NT2/D1 (cell line): ENCODE results near the gene DTWD2.

Experiments
- DNase-seq: peaks from one replicate; pipeline ENCODE4 v3.0.0-alpha.2; 2011; ENCODE audit warnings: low read depth, low spot score
- H3K27me3 ChIP-seq: 2 replicates; pipeline ENCODE4 v1.6.0; 2011; ENCODE audit warnings: mild to moderate bottlenecking; ENCODE audit not compliant: insufficient read length, insufficient read depth
- H3K36me3 ChIP-seq: 2 replicates; pipeline ENCODE4 v1.6.1; 2011; ENCODE audit warnings: mild to moderate bottlenecking, low read length, mixed read lengths; ENCODE audit not compliant: insufficient read depth, insufficient read length
- H3K4me1 ChIP-seq: 2 replicates; pipeline ENCODE4 v1.5.1; 2011; ENCODE audit not compliant: insufficient read depth, insufficient read length
- H3K4me3 ChIP-seq: 2 replicates; pipeline ENCODE4 v1.5.1; 2011; ENCODE audit warnings: low read depth; ENCODE audit not compliant: insufficient read length
- H3K9ac ChIP-seq: 2 replicates; pipeline ENCODE4 v1.6.0; 2011; ENCODE audit warnings: low read depth; ENCODE audit not compliant: insufficient read length
- H3K9me3 ChIP-seq: 2 replicates; pipeline ENCODE4 v1.5.1; 2011; ENCODE audit warnings: mild to moderate bottlenecking, low read length; ENCODE audit not compliant: insufficient read depth
- SUZ12 ChIP-seq: IDR thresholded peaks from 2 replicates; pipeline ENCODE4 v1.6.1; 2011; ENCODE audit not compliant: insufficient read length, insufficient read depth; ENCODE audit errors: extremely low read depth
- YY1 ChIP-seq: IDR thresholded peaks from 2 replicates; pipeline ENCODE4 v1.6.1; 2011; ENCODE audit not compliant: insufficient read length, insufficient read depth
- ZNF274 ChIP-seq: IDR thresholded peaks from 2 replicates; pipeline ENCODE4 v1.6.1; 2011; ENCODE audit warnings: mild to moderate bottlenecking, low read depth, low read length

DTWD2 gene

DNA sequence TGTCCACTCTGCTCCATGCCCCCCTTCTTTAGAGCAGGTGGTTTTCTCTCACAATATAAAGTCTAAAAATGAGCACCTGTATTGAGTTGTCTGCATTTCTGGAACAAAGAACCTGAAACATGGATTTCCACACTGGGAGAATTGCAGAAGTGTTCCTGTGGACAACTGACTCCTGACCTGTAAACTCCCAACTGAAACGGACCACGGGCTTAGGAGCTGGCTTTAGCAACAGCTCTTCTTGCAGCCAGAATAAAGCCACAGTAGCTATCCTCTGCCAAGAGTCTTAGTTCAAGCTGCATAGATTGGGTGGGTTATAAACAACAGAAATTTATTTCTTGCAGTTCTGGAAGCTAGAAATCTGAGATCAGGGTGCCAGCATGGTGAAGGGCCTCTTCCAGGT is 194.7 kb downstream of the DTWD2 start:
- no peaks in the 10 kb centered on the region for H3K9me3 ChIP-seq
- DNase-seq, result no peak
- no peaks in the 10 kb centered on the region for H3K4me1 ChIP-seq
- no peak overlapping the region for H3K9ac ChIP-seq
- H3K27me3 ChIP-seq, result no peaks in the 10 kb centered on the region
- no peak overlapping the region for H3K4me3 ChIP-seq
- TF ChIP-seq YY1 (no peak), SUZ12 (no peak), ZNF274 (no peak)
- H3K36me3 ChIP-seq, result no peaks in the 10 kb centered on the region

- Histone ChIP-seq H3K9ac (no peak overlapping the region), H3K4me3 (no peak overlapping the region)
- TF ChIP-seq YY1 (no peak), ZNF274 (no peak), SUZ12 (no peak)
Observed at GRCh38 chr5:118793091-118793490, 195.3 kb downstream of the DTWD2 start.

GRCh38 chr5:118791926-118792734 is 196.2 kb downstream of the DTWD2 start:
- no peaks in the 10 kb centered on the region for H3K27me3 ChIP-seq
- H3K9ac ChIP-seq, result no peak overlapping the region
- no peak for TF ChIP-seq SUZ12
- TF ChIP-seq YY1, result no peak
- TF ChIP-seq ZNF274, result no peak
- no peaks in the 10 kb centered on the region for H3K4me1 ChIP-seq
- H3K4me3 ChIP-seq, result no peak overlapping the region
- no peaks in the 10 kb centered on the region for H3K36me3 ChIP-seq
- DNase-seq, result peak; percentile 8
- H3K9me3 ChIP-seq, result no peaks in the 10 kb centered on the region

More at GRCh38 chr5:118793091-118793490, 195.3 kb downstream of the DTWD2 start:
- Histone ChIP-seq H3K27me3 (no peaks in the 10 kb centered on the region), H3K36me3 (no peaks in the 10 kb centered on the region), H3K9me3 (no peaks in the 10 kb centered on the region), H3K4me1 (no peaks in the 10 kb centered on the region)
- no peak for DNase-seq

GRCh38 chr5:118789366-118789765 is 199.0 kb downstream of the DTWD2 start:
- TF ChIP-seq SUZ12 (no peak), YY1 (no peak), ZNF274 (no peak)
- H3K9me3 ChIP-seq, result no peaks in the 10 kb centered on the region
- no peaks in the 10 kb centered on the region for H3K36me3 ChIP-seq
- H3K9ac ChIP-seq, result no peak overlapping the region
- DNase-seq, result no peak
- no peaks in the 10 kb centered on the region for H3K27me3 ChIP-seq
- no peak overlapping the region for H3K4me3 ChIP-seq
- no peaks in the 10 kb centered on the region for H3K4me1 ChIP-seq

- DNase-seq, result no peak
- Histone ChIP-seq H3K27me3 (no peaks in the 10 kb centered on the region), H3K4me3 (no peak overlapping the region), H3K9ac (no peak overlapping the region), H3K4me1 (no peaks in the 10 kb centered on the region), H3K9me3 (no peaks in the 10 kb centered on the region), H3K36me3 (no peaks in the 10 kb centered on the region)
- TF ChIP-seq YY1 (no peak), ZNF274 (no peak), SUZ12 (no peak)
Observed at GRCh38 chr5:118788351-118788750, 200.0 kb downstream of the DTWD2 start.
